Measurements from ENCODE around the gene NKX1-2.

DNA sequence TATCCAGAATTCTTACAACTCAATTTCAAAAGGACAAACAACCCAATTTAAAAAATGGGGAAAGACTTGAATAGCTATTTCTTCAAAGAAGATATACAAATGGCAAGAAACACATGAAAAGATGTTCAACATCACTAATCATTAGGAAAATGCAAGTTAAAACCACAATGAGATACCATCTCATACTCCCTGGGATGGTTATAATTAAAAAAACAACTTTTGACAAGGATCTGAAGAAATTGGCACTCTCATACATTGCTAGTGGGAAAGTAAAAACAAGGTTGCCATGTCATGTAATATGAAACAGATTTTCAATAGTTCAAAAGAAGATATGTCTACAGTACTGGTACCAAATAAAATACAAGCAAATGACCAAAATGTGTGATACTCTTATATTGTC, 40.1 kb downstream of the NKX1-2 start:
- TF ChIP-seq EZH2 (IDR thresholded peaks at IDR 0.05) (no peak), FOSL1 (IDR thresholded peaks at IDR 0.05; ENCODE audit: low read depth) (no peak), ZFX (IDR thresholded peaks at IDR 0.05) (no peak), POLR2AphosphoS5 (IDR thresholded peaks at IDR 0.05; ENCODE audit: low read depth, low read length) (no peak), TCF7L2 (IDR thresholded peaks at IDR 0.05; ENCODE audit: borderline replicate concordance, extremely low read depth, insufficient read depth, insufficient read length) (no peak), POLR2A (IDR thresholded peaks at IDR 0.05; ENCODE audit: borderline replicate concordance, extremely low read depth, insufficient read depth, insufficient read length) (no peak), RAD21 (IDR thresholded peaks at IDR 0.05; ENCODE audit: low read depth) (no peak)
- TF ChIP-seq, protein P1, sequence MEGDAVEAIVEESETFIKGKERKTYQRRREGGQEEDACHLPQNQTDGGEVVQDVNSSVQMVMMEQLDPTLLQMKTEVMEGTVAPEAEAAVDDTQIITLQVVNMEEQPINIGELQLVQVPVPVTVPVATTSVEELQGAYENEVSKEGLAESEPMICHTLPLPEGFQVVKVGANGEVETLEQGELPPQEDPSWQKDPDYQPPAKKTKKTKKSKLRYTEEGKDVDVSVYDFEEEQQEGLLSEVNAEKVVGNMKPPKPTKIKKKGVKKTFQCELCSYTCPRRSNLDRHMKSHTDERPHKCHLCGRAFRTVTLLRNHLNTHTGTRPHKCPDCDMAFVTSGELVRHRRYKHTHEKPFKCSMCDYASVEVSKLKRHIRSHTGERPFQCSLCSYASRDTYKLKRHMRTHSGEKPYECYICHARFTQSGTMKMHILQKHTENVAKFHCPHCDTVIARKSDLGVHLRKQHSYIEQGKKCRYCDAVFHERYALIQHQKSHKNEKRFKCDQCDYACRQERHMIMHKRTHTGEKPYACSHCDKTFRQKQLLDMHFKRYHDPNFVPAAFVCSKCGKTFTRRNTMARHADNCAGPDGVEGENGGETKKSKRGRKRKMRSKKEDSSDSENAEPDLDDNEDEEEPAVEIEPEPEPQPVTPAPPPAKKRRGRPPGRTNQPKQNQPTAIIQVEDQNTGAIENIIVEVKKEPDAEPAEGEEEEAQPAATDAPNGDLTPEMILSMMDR (IDR thresholded peaks at IDR 0.05 in 2 of 3, conservative IDR thresholded peaks at IDR 0.05 in 1 of 3; ENCODE audit: borderline replicate concordance in 1 of 3, insufficient read depth in 1 of 3, low read depth in 2 of 3, low read length in 2 of 3) = no peak
- TF ChIP-seq, protein P2, sequence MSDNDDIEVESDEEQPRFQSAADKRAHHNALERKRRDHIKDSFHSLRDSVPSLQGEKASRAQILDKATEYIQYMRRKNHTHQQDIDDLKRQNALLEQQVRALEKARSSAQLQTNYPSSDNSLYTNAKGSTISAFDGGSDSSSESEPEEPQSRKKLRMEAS (IDR thresholded peaks at IDR 0.05) = no peak
